ENCODE measurements around the gene TOPBP1.

TOPBP1 gene

GRCh38 chr3:133575086-133575485 is 86.7 kb downstream of the TOPBP1 start:
- no peak for TF ChIP-seq EZH2phosphoT487 (conservative IDR thresholded peaks at IDR 0.05; ENCODE audit: low read length)
- TF ChIP-seq CTCF (IDR thresholded peaks at IDR 0.05; ENCODE audit: insufficient read depth, low read length, poor library complexity, severe bottlenecking): no peak
- no peak overlapping the region for H2AFZ ChIP-seq (ENCODE audit: low read depth, low read length, severe bottlenecking)
- H3K4me3 ChIP-seq (ENCODE audit: insufficient read depth, low read length, poor library complexity, severe bottlenecking): peak overlapping the region; percentile 85
- no peaks in the 10 kb centered on the region for H3K27me3 ChIP-seq (ENCODE audit: low read length)
- H3K36me3 ChIP-seq (ENCODE audit: low read length): peaks cover 34% of the 10 kb centered on the region
- H4K20me1 ChIP-seq (ENCODE audit: low read depth, low read length): peaks cover 34% of the 10 kb centered on the region
- no peaks in the 10 kb centered on the region for H3K9me3 ChIP-seq (ENCODE audit: insufficient read depth, low read length)
- H3K27ac ChIP-seq (ENCODE audit: low read depth, low read length): peak overlapping the region; percentile 90
- peaks cover 57% of the 10 kb centered on the region for H3K79me2 ChIP-seq (ENCODE audit: insufficient read depth, low read length)
- H3K4me2 ChIP-seq (ENCODE audit: low read depth, low read length, poor library complexity, severe bottlenecking): peak overlapping the region; percentile 84
- H3K9ac ChIP-seq (ENCODE audit: low read length): peak overlapping the region; percentile 75
- peaks cover 47% of the 10 kb centered on the region for H3F3A ChIP-seq (ENCODE audit: insufficient read depth)
- H3K9me2 ChIP-seq (replicated peaks; ENCODE audit: insufficient read depth, low read length): no peaks in the 10 kb centered on the region

GRCh38 chr3:133574260-133574881 is 87.4 kb downstream of the TOPBP1 start:
- Histone ChIP-seq H3K9me3 (ENCODE audit: insufficient read depth, low read length) (no peaks in the 10 kb centered on the region), H3K27me3 (ENCODE audit: low read length) (no peaks in the 10 kb centered on the region), H3K9me2 (replicated peaks; ENCODE audit: insufficient read depth, low read length) (no peaks in the 10 kb centered on the region), H3K4me2 (ENCODE audit: low read depth, low read length, poor library complexity, severe bottlenecking) (peak overlapping the region; percentile 84), H3K79me2 (ENCODE audit: insufficient read depth, low read length) (peaks cover 51% of the 10 kb centered on the region), H4K20me1 (ENCODE audit: low read depth, low read length) (peaks cover 34% of the 10 kb centered on the region), H3K9ac (ENCODE audit: low read length) (peak overlapping the region; percentile 75), H3K4me3 (ENCODE audit: insufficient read depth, low read length, poor library complexity, severe bottlenecking) (peak overlapping the region; percentile 85), H2AFZ (ENCODE audit: low read depth, low read length, severe bottlenecking) (no peak overlapping the region), H3K27ac (ENCODE audit: low read depth, low read length) (peak overlapping the region; percentile 90), H3F3A (ENCODE audit: insufficient read depth) (peaks cover 47% of the 10 kb centered on the region), H3K36me3 (ENCODE audit: low read length) (peaks cover 34% of the 10 kb centered on the region)
- no peak for TF ChIP-seq CTCF (IDR thresholded peaks at IDR 0.05; ENCODE audit: insufficient read depth, low read length, poor library complexity, severe bottlenecking)
- no peak for TF ChIP-seq EZH2phosphoT487 (conservative IDR thresholded peaks at IDR 0.05; ENCODE audit: low read length)

GRCh38 chr3:133573629-133574194 is 88.0 kb downstream of the TOPBP1 start, which contains the start of gene CDV3:
Gene CDV3 (plus strand): TSS chr3:133573686. CDS start chr3:133574045, 359 bp downstream.
- no peaks in the 10 kb centered on the region for H3K9me3 ChIP-seq (ENCODE audit: insufficient read depth, low read length)
- peaks cover 27% of the 10 kb centered on the region for H4K20me1 ChIP-seq (ENCODE audit: low read depth, low read length)
- H3K9me2 ChIP-seq (replicated peaks; ENCODE audit: insufficient read depth, low read length): no peaks in the 10 kb centered on the region
- peaks cover 45% of the 10 kb centered on the region for H3K79me2 ChIP-seq (ENCODE audit: insufficient read depth, low read length)
- H3F3A ChIP-seq (ENCODE audit: insufficient read depth): peaks cover 46% of the 10 kb centered on the region
- peak within 1 kb of the TSS; percentile 75 for H3K9ac ChIP-seq (ENCODE audit: low read length)
- H3K27ac ChIP-seq (ENCODE audit: low read depth, low read length): peak within 1 kb of the TSS; percentile 95
- H3K36me3 ChIP-seq (ENCODE audit: low read length): peaks cover 28% of the 10 kb centered on the region
- peak within 1 kb of the TSS; percentile 85 for H3K4me3 ChIP-seq (ENCODE audit: insufficient read depth, low read length, poor library complexity, severe bottlenecking)
- H3K4me2 ChIP-seq (ENCODE audit: low read depth, low read length, poor library complexity, severe bottlenecking): peak within 1 kb of the TSS; percentile 89
- TF ChIP-seq CTCF (IDR thresholded peaks at IDR 0.05; ENCODE audit: insufficient read depth, low read length, poor library complexity, severe bottlenecking): no peak
- TF ChIP-seq EZH2phosphoT487 (conservative IDR thresholded peaks at IDR 0.05; ENCODE audit: low read length): no peak
- H2AFZ ChIP-seq (ENCODE audit: low read depth, low read length, severe bottlenecking): no peak within 1 kb of the TSS
- no peaks in the 10 kb centered on the region for H3K27me3 ChIP-seq (ENCODE audit: low read length)

Measured in SU-DHL-6 (cell line).